Lung (tissue), 16 donors: Measurements from ENCODE around the gene GPR89B. TPM values are rescaled to one million over a fixed set of nuclear protein-coding genes. Genes with fewer than 3 reads are reported as not detected.
A peak's percentile ranks its signal among the peaks of the same experiment; 100 is the strongest.
"Not testable (repeated sequence)": the region's sequence is repeated elsewhere in the genome, so short reads cannot be mapped to it uniquely, and the experiment has no call there.

Experiments
- ATAC-seq: fragments of 200-7000 bp; cut with Tn5 transposase; one replicate; pipeline ENCODE4 v1.9.1; 2020; ENCODE audit warnings: moderate number of reproducible peaks; ENCODE audit not compliant: insufficient read depth, low FRiP score
- DNase-seq, 3 donors: peaks; one replicate each; pipeline ENCODE4 v3.0.0-alpha.2; 2013 to 2017
- H3K27ac ChIP-seq, 2 donors: one replicate each; pipeline ENCODE4 v1.5.1; 2013; ENCODE audit warnings: mild to moderate bottlenecking in 2 of 2, moderate library complexity in 2 of 2, control low read depth in 1 of 2, inconsistent platforms in 1 of 2, low read depth in 1 of 2, low read length in 1 of 2
- H3K27me3 ChIP-seq, 3 donors: one replicate each; pipeline ENCODE4 v1.5.1; 2013; ENCODE audit warnings: low read length in 2 of 3; ENCODE audit not compliant: control insufficient read depth in 3 of 3, insufficient read depth in 3 of 3
- H3K36me3 ChIP-seq, 4 donors: one replicate each; pipeline ENCODE4 v1.5.1; 2013; ENCODE audit warnings: low read length in 4 of 4, mild to moderate bottlenecking in 1 of 4, moderate library complexity in 1 of 4; ENCODE audit not compliant: control insufficient read depth in 4 of 4, insufficient read depth in 4 of 4
- H3K4me1 ChIP-seq, 5 donors: one replicate each; pipeline ENCODE4 v1.5.1; 2013; ENCODE audit warnings: low read length in 5 of 5, mild to moderate bottlenecking in 2 of 5, moderate library complexity in 1 of 5; ENCODE audit not compliant: control insufficient read depth in 5 of 5, insufficient read depth in 5 of 5
- H3K4me3 ChIP-seq: one replicate; pipeline ENCODE4 v1.5.1; 2013; ENCODE audit warnings: mild to moderate bottlenecking, control low read depth, moderate library complexity
- H3K9ac ChIP-seq, 2 donors: one replicate each; pipeline ENCODE4 v1.5.1; 2013; ENCODE audit warnings: low read length in 2 of 2, control low read depth in 1 of 2; ENCODE audit not compliant: insufficient read depth in 1 of 2
- H3K9me3 ChIP-seq, 4 donors: one replicate each; pipeline ENCODE4 v1.5.1; 2013; ENCODE audit warnings: low read length in 3 of 4, mild to moderate bottlenecking in 1 of 4, moderate library complexity in 1 of 4; ENCODE audit not compliant: control insufficient read depth in 4 of 4, insufficient read depth in 3 of 4
- WGBS, 2 donors: extraction: QIAGEN DNeasy Blood & Tissue Kit; methylation state at CpG; one replicate each; pipeline ENCODE4 v1.1.7; 2013; 5-methylcytosine and 5-hydroxymethylcytosine counted together
- long read RNA-seq, 5 donors: transcript quantifications; one replicate each; lab custom pipeline, GENCODE V29; 2026
- polyA plus RNA-seq, 2 donors: library from polyadenylated mRNA; stranded (reverse); fragments of 200-250 nt; gene quantifications; one replicate each; pipeline ENCODE4 v1.2.1, GENCODE V29; 2013
- total RNA-seq, 2 donors: library from RNA; depleted of rRNA in 1 of 2; stranded (reverse); fragments of >200 nt in 1 of 2; gene quantifications; one replicate each; pipeline ENCODE4 v1.2.1, GENCODE V29; 2014 to 2021
- TF ChIP-seq, protein P1 (sequence below): IDR thresholded peaks from 2 replicates; pipeline ENCODE4 v1.5.1; 2012; ENCODE audit warnings: mild to moderate bottlenecking; ENCODE audit errors: control extremely low read depth, extremely low read depth
- donor health status: control.
- donor health status: control.
- donor health status: Bipolar disorder and iron deficiency.
- donor health status: healthy.
- donor health status: DM: yes; HTN: yes; CAD: no.

The GPR89B gene
- total RNA-seq, result 10 to 100 TPM in 1 of 2 donors, 1 to 10 TPM in 1; 9.7 to 40.0 TPM
- polyA plus RNA-seq, result 10 to 100 TPM in 1 of 2 donors, 1 to 10 TPM in 1; 7.7 to 11.0 TPM
- long read RNA-seq, donor 1, transcript GPR89B-201 (14 exons, 1,934 nt), result major isoform, 5 of 6 reads
- long read RNA-seq, donor 1, partial matches to known transcripts, result 0 of 6 reads
- long read RNA-seq, donor 1, other reads (novel, unspliced or antisense), result 0 of 6 reads
- long read RNA-seq, donor 2, partial matches to known transcripts, result 0 of 1 reads
- long read RNA-seq, donor 2, other reads (novel, unspliced or antisense), result 0 of 1 reads
- long read RNA-seq, donor 3, partial matches to known transcripts, result 0 of 4 reads
- long read RNA-seq, donor 3, other reads (novel, unspliced or antisense), result 0 of 4 reads
- long read RNA-seq, donor 4, result 0 reads
- long read RNA-seq, donor 5, transcript GPR89B-201 (14 exons, 1,934 nt), result major isoform, 5 of 6 reads
- long read RNA-seq, donor 5, partial matches to known transcripts, result 0 of 6 reads
- long read RNA-seq, donor 5, other reads (novel, unspliced or antisense), result 0 of 6 reads

GRCh38 chr1:147928236-147929132, at the start of gene GPR89B:
GPR89B (plus strand) TSS chr1:147928420; CDS start chr1:147928537, 117 bp downstream.
- Histone ChIP-seq H3K4me3 (peak within 1 kb of the TSS; percentile 76), H3K9ac (peak within 1 kb of the TSS; percentile 63 to 74), H3K27ac (peak within 1 kb of the TSS; percentile 63 to 79)
- peak; percentile 89 to 94 (median 92) for DNase-seq
- WGBS, 2 donors, result 0 to 1% methylated on average over 41 to 54 of the region's 72 CpGs
- peak; percentile 99 for ATAC-seq
- not testable (repeated sequence) for H3K36me3 ChIP-seq, H3K4me1 ChIP-seq, H3K9me3 ChIP-seq, H3K27me3 ChIP-seq

GRCh38 chr1:147879911-147880310, 48.3 kb upstream of the GPR89B start:
- Histone ChIP-seq H3K4me3 (no peak overlapping the region), H3K27me3 (no peaks in the 10 kb centered on the region), H3K27ac (no peak overlapping the region), H3K9ac (no peak overlapping the region), H3K9me3 (no peaks in the 10 kb centered on the region), H3K36me3 (no peaks in the 10 kb centered on the region), H3K4me1 (peaks cover 0 to 3% (median 0%) of the 10 kb centered on the region in 5 donors)
- DNase-seq (no peak), ATAC-seq (no peak)
- TF ChIP-seq, protein P1, sequence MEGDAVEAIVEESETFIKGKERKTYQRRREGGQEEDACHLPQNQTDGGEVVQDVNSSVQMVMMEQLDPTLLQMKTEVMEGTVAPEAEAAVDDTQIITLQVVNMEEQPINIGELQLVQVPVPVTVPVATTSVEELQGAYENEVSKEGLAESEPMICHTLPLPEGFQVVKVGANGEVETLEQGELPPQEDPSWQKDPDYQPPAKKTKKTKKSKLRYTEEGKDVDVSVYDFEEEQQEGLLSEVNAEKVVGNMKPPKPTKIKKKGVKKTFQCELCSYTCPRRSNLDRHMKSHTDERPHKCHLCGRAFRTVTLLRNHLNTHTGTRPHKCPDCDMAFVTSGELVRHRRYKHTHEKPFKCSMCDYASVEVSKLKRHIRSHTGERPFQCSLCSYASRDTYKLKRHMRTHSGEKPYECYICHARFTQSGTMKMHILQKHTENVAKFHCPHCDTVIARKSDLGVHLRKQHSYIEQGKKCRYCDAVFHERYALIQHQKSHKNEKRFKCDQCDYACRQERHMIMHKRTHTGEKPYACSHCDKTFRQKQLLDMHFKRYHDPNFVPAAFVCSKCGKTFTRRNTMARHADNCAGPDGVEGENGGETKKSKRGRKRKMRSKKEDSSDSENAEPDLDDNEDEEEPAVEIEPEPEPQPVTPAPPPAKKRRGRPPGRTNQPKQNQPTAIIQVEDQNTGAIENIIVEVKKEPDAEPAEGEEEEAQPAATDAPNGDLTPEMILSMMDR, result no peak

GRCh38 chr1:147882535-147882934, 45.7 kb upstream of the GPR89B start:
- TF ChIP-seq, protein P1, result no peak
- Histone ChIP-seq H3K36me3 (no peaks in the 10 kb centered on the region), H3K4me1 (peaks cover 0 to 4% (median 2%) of the 10 kb centered on the region in 5 donors), H3K27me3 (no peaks in the 10 kb centered on the region), H3K27ac (no peak overlapping the region), H3K9ac (no peak overlapping the region), H3K9me3 (no peaks in the 10 kb centered on the region), H3K4me3 (no peak overlapping the region)
- ATAC-seq (no peak), DNase-seq (no peak)
- WGBS, 2 donors, result 63 to 71% methylated on average over 2 of the region's 2 CpGs
